HG03025 (cell line): ENCODE measurements around the gene PLXNA4.

ENCODE experiments used
- ATAC-seq: cut with Tn5 transposase; IDR thresholded peaks from one replicate; pipeline ENCODE4 v1.9.1; 2021; ENCODE audit warnings: mild to moderate bottlenecking, moderate library complexity; ENCODE audit not compliant: unreplicated experiment, low FRiP score

Gene PLXNA4

DNA sequence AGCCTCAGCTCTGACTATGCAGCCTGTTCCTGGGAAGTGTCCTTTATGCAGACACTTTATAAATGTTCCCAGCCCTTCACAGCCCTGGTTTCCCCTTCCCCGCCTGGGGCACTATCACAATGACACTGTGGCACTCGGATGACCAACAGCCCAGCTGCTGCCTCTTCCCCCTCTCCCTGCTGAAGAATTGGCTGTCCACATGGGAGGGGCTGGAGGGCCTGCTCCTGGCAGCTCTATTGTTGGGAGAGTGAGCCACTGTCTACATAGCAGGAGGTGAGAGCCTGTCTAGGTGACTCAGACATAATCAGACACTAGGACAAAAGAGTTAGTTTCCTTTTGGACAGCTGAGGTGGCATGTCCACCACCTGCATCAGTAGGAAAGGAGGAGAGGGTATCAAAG lies 437.5 kb downstream of the PLXNA4 start:
- no peak for ATAC-seq

DNA sequence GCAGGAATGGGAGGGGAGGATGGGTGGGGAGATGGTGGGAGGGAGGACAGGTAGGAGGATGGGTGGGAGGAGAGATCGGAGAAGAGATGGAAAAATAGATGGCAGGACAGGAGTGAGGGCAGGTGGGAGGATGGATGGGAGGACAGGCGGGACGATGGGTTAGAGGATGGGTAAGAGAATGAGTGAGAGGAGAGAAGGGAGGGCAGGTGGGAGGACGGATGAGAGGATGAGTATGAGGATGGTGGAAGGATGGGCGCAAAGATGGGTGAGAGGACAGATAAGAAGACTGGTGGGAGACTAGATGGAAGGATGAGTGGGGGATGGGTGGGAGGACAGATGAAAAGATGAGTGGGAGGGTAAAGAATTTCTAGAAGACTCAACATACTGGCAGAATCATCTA lies 438.6 kb downstream of the PLXNA4 start:
- ATAC-seq, result no peak

DNA sequence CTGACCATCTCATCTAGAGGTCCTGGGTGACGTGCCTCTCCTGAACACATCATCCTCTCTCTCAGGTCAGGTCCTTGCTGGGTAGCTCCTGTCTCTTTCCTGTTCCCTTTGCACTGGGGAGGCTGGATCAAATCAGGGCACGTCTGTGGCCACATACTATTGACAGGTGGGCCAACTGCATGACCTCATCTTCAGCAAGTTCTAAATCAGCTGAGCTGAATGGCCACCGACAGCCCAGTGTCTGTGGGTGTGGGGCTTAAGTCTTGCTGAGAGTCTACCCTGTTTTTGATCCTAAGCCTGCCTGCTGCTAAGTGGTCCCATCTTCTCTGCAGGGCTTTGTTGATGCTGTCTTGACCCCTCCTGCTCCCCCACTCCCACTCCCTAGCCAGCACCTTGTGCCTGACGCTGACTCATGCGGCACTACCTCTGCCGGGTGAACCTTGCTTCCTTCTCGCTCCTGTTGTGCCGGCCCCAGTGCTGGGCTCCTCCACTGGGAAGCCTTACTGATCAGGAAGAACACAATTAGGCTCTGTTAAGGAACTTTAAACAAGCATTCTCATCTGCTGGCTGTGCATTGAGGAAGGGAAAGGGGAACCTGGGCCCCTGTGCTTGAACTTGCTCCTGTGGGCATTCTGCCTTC lies 440.4 kb downstream of the PLXNA4 start:
- no peak for ATAC-seq

DNA sequence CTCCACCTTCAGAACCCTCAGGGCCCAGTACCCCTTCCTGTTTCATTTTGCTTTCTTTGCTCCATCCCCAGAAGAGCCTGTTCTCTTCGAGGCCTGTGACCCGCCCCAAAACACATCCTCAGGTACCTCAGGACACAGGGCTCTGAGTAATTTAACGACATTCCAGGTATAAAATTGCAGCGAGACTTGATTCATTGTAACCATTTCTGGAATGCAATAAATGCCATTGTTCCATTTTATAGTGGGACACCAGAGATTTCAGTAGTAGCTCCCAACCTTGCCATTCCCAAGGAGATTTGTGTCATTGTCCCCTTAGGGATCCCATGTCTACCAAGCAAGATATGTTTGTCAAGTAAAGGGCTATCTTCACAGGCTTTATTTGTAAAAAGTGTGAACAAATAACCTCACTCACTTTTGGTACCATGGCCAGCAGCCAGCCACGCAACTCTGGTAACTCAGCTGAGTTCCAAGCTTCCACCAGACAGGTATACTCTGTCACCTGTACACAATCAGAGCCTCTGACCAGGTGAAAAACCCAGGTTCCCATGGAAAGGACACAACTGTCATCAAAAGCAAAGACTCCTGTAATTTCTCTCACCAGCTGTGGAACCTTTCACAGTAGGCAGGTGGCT lies 441.3 kb downstream of the PLXNA4 start:
- ATAC-seq, result no peak

DNA sequence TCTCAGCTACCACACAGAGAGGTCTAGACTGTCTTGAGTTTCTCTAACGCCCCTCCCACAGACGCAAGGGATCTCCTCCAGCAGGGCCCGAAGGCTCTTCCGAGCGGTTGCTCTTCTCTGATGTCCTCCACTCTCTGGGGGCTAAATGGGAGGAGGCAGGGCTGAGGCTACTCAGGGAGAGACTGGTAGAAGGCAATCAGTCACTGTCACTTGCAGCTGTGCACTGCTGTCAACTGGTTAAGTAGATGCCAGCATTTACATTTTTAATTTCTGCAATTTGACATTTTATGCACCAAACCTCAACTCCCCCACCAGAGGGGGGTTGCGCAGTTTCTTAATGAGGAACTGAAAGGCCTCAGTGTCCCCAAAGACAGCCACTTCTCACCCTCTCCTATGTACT lies 442.8 kb downstream of the PLXNA4 start:
- no peak for ATAC-seq

GRCh38 chr7:132131196-132131595 lies 445.1 kb downstream of the PLXNA4 start:
- ATAC-seq, result no peak

- no peak for ATAC-seq
These were observed 445.8 kb downstream of the PLXNA4 start for GRCh38 chr7:132130497-132130896.

DNA sequence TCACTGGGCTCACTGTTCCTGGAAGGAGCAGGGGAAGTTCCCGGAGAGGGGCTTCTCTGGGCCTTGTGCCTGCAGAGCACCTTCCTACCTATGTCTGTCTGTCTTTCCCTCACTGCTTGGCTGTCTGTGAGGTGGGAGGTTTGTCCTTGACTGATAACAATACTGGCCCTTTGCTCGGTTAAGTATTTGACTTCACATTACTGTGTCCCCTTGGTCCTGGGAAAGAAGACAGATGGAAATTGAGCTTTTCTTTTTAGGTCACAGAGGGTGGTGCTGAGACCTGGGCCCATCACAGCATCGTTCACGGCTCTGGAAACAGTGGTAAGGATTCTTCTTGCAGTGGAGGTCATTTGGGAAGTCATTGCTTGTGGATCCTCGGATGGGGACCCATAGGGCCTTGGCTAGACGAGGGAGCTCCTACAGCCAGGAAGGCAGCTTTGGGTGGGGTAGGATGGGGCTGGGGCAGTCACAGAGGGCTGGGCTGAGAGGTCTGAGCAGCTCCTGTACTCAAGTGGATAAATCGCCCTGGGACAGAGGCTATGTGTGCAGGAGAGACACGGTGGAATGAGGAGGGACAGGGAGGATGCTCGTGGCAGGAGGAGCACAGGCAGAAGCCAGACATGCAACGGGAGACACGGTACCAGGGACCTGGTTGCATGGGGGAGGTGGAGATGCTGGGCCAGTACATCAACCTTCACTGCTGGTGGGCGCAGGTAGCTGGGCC lies 450.2 kb downstream of the PLXNA4 start:
- ATAC-seq, result no peak

DNA sequence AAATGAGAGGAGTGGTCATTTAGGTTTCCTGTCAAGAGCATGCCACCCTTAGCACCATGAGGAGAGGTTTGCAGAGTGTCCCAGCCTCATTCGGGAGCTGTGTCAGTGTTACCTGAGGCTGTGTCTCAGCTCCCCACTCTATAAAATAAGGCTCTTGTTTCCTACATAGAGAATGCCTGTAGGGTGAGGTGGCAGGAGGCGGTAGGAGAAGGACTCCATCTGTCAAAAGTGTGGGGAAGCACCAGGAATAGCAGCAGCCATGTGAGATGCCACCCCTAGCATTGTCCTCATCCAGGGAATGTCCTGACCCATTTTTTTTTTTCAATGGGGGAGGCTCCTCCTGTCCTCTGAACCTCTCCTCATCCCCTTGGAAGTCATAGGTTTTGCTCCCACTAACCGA lies 451.2 kb downstream of the PLXNA4 start:
- ATAC-seq, result no peak

GRCh38 chr7:132124575-132124974 lies 451.7 kb downstream of the PLXNA4 start:
- ATAC-seq, result no peak

DNA sequence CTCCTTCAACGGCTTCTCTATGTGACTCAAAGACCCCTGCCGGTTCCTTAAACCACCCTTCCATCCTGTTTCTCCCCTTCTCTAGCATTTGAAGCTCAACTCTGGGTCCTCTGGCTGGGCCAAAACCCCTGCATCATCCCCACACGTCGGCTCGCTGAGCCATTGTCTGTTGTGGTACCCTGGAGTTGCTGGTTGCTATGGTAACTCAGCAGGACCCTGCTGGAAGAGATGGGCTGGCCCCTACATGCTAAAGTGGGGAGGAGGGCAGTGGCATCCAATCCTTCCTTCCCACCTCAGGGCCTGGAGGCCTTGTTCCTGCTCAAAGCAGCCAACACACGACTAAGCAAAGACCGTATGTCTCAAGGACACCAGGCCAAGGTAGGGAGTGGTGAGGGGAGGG lies 452.5 kb downstream of the PLXNA4 start:
- no peak for ATAC-seq

DNA sequence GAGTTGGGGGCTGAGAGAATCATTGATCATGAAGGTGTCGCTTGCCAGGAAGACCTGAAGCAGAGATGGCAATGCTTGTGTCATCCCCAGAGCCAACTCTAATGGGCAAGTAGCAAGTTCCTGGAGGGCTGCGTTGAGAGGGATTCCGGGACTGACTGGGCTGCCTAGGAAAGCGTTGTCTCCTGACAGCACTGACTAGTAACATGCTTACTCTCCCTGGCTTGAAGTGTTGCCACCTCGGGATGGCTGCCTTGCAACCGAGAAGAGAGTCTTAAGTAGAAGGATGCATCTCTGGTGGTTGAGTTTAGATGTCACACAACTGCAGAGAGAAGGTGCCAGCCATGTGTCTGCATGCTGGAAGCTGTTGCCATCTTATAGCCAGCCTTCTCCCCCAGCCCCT lies 453.4 kb downstream of the PLXNA4 start:
- no peak for ATAC-seq

DNA sequence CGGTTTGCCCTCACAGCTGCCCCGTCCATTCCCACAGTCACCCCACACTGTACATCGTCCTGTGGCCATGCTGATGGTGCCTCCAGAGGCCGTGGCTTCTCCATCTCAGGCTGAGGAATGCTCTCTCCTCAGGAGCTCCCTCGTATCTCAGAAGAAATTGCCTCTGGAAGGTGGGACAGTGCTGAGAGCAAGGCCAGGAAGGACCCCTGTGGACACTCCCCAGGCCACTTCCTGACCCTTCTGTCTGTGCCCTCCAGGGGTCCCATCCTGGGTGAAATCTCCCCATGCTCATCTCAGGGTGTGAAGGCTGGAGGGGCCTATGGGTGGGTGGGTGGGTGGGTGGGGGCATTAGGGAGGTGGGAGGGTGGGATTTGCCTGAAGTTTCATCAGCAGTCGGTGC lies 454.3 kb downstream of the PLXNA4 start:
- ATAC-seq, result no peak

GRCh38 chr7:132118641-132119040 lies 457.6 kb downstream of the PLXNA4 start:
- no peak for ATAC-seq

GRCh38 chr7:132117636-132118035 lies 458.6 kb downstream of the PLXNA4 start:
- no peak for ATAC-seq

- ATAC-seq, result no peak
These were observed 459.1 kb downstream of the PLXNA4 start for GRCh38 chr7:132117181-132117580.

- ATAC-seq, result no peak
These were observed 459.9 kb downstream of the PLXNA4 start for GRCh38 chr7:132116369-132116768.

GRCh38 chr7:132115758-132116157 lies 460.5 kb downstream of the PLXNA4 start:
- ATAC-seq, result no peak

DNA sequence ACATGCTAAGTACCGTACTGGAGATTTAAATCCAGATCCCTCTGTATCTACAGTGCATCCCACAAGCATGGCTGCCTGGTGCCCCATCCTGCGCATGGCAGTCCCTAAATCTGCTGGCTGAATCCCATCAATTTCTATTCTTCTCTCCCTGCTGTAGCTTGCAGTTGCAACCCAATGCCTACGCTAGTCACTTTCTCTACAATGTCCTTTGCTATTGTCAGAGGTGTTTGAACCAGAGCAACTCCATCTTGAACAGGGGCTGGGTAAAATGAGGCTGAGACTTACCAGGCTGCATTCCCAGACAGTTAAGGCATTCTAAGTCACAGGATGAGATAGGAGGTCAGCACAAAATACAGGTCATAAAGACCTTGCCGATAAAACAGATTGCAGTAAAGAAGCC lies 461.2 kb downstream of the PLXNA4 start:
- no peak for ATAC-seq

DNA sequence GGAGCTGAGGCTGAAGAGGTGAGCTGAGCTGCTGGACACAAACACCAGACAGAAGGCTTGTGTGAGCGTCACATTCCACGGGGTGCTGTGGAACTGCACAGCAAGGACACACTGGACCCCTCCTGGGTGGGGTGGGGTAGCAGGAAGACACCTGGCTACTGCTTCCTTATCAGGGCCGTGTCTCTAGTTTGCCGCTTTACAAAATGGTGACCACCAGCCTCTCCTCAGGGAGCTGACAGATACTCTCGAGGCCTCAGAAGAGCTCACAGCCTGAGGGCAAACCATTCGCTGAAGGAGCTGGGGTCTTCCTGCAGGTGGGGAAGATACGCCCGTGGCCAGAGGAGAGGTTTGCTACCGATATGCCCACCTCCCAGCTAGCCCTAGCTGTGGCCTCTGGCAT lies 461.9 kb downstream of the PLXNA4 start:
- ATAC-seq, result no peak

DNA sequence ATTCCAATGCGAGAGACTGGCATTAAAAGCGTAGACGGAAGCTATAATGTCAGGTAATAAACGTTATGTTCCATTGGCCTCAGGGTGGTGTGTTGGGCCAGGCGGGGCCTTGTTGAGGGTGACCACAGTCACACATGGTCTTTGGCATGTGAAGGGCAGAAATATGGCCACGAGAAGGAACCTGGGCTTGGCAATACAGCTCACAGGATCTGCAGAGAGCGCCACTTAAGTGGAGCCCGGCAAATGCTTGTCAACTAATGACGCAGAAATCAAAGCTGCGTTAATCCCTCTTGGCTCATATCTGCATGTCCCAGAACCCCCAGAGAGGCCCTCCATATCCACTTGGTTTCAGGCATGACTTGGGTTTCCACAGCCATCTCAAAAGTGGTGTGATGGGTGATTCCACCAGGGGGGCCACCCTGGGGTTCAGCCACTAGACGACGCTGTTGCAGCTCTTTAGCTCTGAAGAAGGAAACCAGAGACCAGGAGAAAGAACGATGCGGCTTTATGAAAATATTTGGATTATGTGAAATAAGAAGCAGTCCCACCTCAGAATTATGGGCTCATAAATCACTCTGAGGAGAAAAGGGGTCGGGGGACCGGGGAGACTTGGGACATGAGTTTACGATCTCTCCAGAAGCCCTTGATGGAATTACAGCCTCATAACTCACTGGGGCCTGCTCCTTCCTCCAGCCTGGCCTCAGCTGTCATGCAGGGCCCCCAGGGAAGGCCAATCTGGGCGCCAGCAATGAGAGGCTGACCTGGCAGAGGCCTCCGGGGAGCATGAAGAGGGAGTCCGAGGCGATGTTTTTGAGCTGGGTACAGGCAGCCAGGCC lies 462.5 kb downstream of the PLXNA4 start:
- no peak for ATAC-seq
